Spleen (tissue), 11 donors: ENCODE measurements around the gene WDR43. TPM values are rescaled to one million over a fixed set of nuclear protein-coding genes. Genes with fewer than 3 reads are reported as not detected.

Experiments used
- DNase-seq: peaks from one replicate; pipeline ENCODE4 v3.0.0-alpha.2; 2020
- H3K27ac ChIP-seq, 8 donors: fragments of 200-600 bp; sonication (generic) in 7 of 8; 1 replicate in 4 of 8; 2 replicates in 4 of 8; pipeline versions ENCODE4 v1.5.0 to v1.8.0; 2016 to 2021; ENCODE audit warnings: inconsistent platforms in 4 of 8, mild to moderate bottlenecking in 4 of 8, moderate library complexity in 1 of 8
- H3K27me3 ChIP-seq, 7 donors: fragments of 200-600 bp; sonication (generic) in 6 of 7; replicated peaks in 1 of 7; 1 replicate in 4 of 7; 2 replicates in 3 of 7; pipeline versions ENCODE4 v1.5.0 to v1.8.0; 2016 to 2021; ENCODE audit warnings: inconsistent platforms in 3 of 7, mild to moderate bottlenecking in 1 of 7
- H3K36me3 ChIP-seq, 6 donors: fragments of 200-600 bp; sonication (generic) in 5 of 6; 1 replicate in 4 of 6; 2 replicates in 2 of 6; pipeline versions ENCODE4 v1.5.0 to v1.8.0; 2016 to 2021; ENCODE audit warnings: inconsistent platforms in 2 of 6
- H3K4me1 ChIP-seq, 6 donors: fragments of 200-600 bp; sonication (generic) in 5 of 6; 1 replicate in 3 of 6; 2 replicates in 3 of 6; pipeline versions ENCODE4 v1.5.0 to v1.8.0; 2016 to 2021; ENCODE audit warnings: inconsistent platforms in 3 of 6
- H3K4me3 ChIP-seq, 8 donors: fragments of 200-600 bp; sonication (generic) in 7 of 8; 1 replicate in 4 of 8; 2 replicates in 4 of 8; pipeline versions ENCODE4 v1.5.0 to v1.8.0; 2016 to 2021; ENCODE audit warnings: inconsistent platforms in 4 of 8, mild to moderate bottlenecking in 4 of 8, moderate library complexity in 2 of 8
- H3K9me3 ChIP-seq, 8 donors: fragments of 200-600 bp; sonication (generic) in 7 of 8; 1 replicate in 4 of 8; 2 replicates in 4 of 8; pipeline versions ENCODE4 v1.5.0 to v1.8.0; 2016 to 2021; ENCODE audit warnings: inconsistent platforms in 4 of 8
- POLR2A ChIP-seq, 3 donors: fragments of 450-650 bp; IDR thresholded peaks; one replicate each; pipeline ENCODE4 v1.5.1; 2017; ENCODE audit warnings: antibody characterized with exemption in 3 of 3, mild to moderate bottlenecking in 1 of 3
- POLR2AphosphoS5 ChIP-seq, 3 donors: sonication (generic); formaldehyde crosslinking; IDR thresholded peaks; one replicate each; pipeline ENCODE4 v1.5.1; 2017; ENCODE audit warnings: antibody characterized with exemption in 3 of 3
- WGBS, 5 donors: extraction: QIAGEN DNeasy Blood & Tissue Kit in 3 of 5; methylation state at CpG; one replicate each; pipeline versions ENCODE4 v1.1.5 to v1.1.7; 2013 to 2018; 5-methylcytosine and 5-hydroxymethylcytosine counted together
- intact Hi-C: fragments of 100-400 bp; cut with DNase I; formaldehyde crosslinking; loops from one replicate; pipeline ENCODE4 v1.15.0; 2023; ENCODE audit warnings: low total_unique reads
- polyA plus RNA-seq, 3 donors: library from polyadenylated mRNA; stranded (reverse); fragments of 200-250 nt; gene quantifications; one replicate each; pipeline ENCODE4 v1.2.1, GENCODE V29; 2013
- total RNA-seq, 7 donors: library from RNA; depleted of rRNA in 3 of 7; stranded (reverse); fragments of >200 nt in 3 of 7; fragmentation: NEBNext Ultra II Directional in 4 of 7; extraction: Animal tissue kit (Norgen Biotek cat#: 25700) in 4 of 7; gene quantifications; one replicate each; pipeline versions ENCODE4 v1.1.0 to v1.2.1, GENCODE V29; 2016 to 2021
- TF ChIP-seq, protein P1 (sequence below), 11 experiments: fragments of 200-600 bp in 7 of 11; fragments of 450-650 bp in 4 of 11; sonication (generic) in 4 of 11; IDR thresholded peaks in 8 of 11; conservative IDR thresholded peaks in 3 of 11; 1 replicate in 7 of 11; 2 replicates in 4 of 11; pipeline versions ENCODE4 v1.4.0 to v1.8.0; 2016 to 2021; ENCODE audit warnings: antibody characterized with exemption in 11 of 11, inconsistent platforms in 4 of 11, mild to moderate bottlenecking in 1 of 11
- donor health status: healthy with polysubstance abuse.
- donor health status: DM: no; HTN: no; CAD: no; lungs with moderate emphysema.
- donor health status: DM: no; HTN: no; CAD: no.
- donor health status: Bipolar disorder and iron deficiency.
- donor health status: healthy.
- donor health status: DM: no; HTN: no; CAD: no.
- donor health status: DM: yes; HTN: yes; CAD: no.

Gene WDR43
- total and polyA plus RNA-seq, 10 donors: 10.8 to 49.8 (median 36.5) TPM

DNA sequence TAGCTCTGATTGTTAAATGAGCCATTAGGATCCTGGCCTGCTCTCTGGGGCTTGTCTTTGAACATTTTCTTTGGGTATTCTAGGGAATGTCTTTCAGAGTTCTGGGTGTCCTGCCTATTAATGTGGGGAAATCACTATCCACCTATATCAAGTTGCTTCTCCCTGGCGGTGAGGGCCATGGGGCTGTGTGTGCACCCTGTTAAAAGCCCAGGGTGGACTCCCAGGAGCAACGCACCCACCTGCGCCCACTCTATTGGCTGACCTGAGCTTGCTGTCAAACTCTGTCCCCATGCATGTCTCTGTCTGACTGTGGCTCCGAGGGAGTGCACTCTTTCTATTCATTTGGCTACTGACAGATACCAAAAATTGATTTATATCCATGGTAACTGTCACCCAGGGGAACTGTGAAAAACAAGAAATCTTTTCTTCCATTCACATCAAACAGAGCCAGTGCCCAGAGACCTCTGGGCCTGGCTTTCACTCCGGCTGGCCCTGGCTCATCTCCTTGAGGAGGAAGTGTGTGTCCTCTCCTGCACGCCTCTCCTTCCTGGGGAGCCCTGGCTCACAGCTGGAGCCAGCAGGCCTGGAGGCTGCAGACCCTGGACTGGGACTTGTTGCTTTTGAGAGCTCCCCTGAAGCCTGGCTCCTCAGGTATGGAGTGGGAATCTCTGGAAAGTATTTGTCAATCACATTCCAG, 76.1 kb downstream of the WDR43 start:
- 80 to 87% (median 81%) methylated on average over 6 of the region's 6 CpGs for WGBS, 5 donors
- TF ChIP-seq POLR2AphosphoS5 (IDR thresholded peaks at IDR 0.05) (no peak), POLR2A (IDR thresholded peaks at IDR 0.05) (no peak)
- TF ChIP-seq, protein P1, sequence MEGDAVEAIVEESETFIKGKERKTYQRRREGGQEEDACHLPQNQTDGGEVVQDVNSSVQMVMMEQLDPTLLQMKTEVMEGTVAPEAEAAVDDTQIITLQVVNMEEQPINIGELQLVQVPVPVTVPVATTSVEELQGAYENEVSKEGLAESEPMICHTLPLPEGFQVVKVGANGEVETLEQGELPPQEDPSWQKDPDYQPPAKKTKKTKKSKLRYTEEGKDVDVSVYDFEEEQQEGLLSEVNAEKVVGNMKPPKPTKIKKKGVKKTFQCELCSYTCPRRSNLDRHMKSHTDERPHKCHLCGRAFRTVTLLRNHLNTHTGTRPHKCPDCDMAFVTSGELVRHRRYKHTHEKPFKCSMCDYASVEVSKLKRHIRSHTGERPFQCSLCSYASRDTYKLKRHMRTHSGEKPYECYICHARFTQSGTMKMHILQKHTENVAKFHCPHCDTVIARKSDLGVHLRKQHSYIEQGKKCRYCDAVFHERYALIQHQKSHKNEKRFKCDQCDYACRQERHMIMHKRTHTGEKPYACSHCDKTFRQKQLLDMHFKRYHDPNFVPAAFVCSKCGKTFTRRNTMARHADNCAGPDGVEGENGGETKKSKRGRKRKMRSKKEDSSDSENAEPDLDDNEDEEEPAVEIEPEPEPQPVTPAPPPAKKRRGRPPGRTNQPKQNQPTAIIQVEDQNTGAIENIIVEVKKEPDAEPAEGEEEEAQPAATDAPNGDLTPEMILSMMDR (IDR thresholded peaks at IDR 0.05 in 8 of 11, conservative IDR thresholded peaks at IDR 0.05 in 3 of 11): no peak
- H3K27me3 ChIP-seq: no peaks in the 10 kb centered on the region
- intact Hi-C loops: no loop called here
- no peaks in the 10 kb centered on the region for H3K4me1 ChIP-seq
- no peak for DNase-seq
- H3K4me3 ChIP-seq: no peak overlapping the region
- H3K36me3 ChIP-seq: no peaks in the 10 kb centered on the region
- no peaks in the 10 kb centered on the region for H3K9me3 ChIP-seq
- H3K27ac ChIP-seq: no peak overlapping the region

DNA sequence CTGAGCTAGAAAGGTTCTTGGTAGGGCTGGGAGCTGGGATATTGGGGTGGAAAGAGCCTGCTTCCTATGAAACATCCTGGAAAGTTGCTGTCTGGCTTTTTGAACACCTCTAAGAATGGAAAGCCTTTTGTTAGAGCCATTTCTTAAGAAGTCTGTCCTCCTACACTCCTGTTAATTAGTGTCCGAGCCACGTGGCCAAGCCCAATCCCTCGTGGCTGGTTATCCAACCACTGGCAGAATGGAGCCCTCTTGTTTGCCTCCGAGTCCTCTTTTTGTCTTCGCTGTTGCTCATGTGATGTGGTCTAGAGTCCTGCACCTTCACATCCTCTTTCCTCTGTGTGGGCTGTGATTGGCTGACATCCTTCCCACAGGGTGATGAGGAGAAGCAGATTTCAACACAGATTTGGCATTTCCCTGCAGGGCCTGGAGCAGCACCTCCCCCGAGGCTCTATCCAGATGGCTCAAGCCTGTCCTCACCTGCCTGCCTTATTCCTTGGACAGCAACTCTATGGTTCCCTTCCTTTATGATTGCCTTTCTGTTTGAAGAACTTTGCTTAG, 78.4 kb downstream of the WDR43 start:
- no peak overlapping the region for H3K27ac ChIP-seq
- H3K4me1 ChIP-seq: no peaks in the 10 kb centered on the region
- TF ChIP-seq POLR2AphosphoS5 (IDR thresholded peaks at IDR 0.05): no peak
- TF ChIP-seq POLR2A (IDR thresholded peaks at IDR 0.05): no peak
- TF ChIP-seq, protein P1 (IDR thresholded peaks at IDR 0.05 in 8 of 11, conservative IDR thresholded peaks at IDR 0.05 in 3 of 11): no peak
- no peak for DNase-seq
- H3K9me3 ChIP-seq: no peaks in the 10 kb centered on the region
- H3K36me3 ChIP-seq: no peaks in the 10 kb centered on the region
- intact Hi-C loops: no loop called here
- H3K4me3 ChIP-seq: no peak overlapping the region
- 65 to 71% (median 69%) methylated on average over 6 of the region's 6 CpGs for WGBS, 5 donors
- H3K27me3 ChIP-seq: no peaks in the 10 kb centered on the region

DNA sequence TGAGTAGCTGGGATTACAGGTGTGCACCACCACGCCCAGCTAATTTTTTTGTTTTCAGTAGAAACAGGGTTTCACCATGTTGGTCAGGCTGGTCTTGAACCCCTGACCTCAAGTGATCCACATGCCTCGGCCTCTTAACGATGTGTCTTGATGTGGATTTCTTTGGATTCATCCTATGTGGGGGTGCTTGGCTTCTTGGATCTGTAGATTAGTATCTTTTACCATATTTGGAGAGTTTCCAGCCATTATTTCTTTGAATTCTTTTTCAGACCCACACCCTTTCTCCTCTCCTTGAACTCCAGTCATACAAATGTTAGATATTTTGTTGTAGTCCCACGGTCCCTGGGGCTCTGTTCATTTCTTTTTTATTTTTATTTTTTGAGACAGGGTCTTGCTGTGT, 79.8 kb downstream of the WDR43 start:
- no peak for DNase-seq
- Histone ChIP-seq H3K4me3 (no peak overlapping the region), H3K9me3 (no peaks in the 10 kb centered on the region), H3K27me3 (no peaks in the 10 kb centered on the region), H3K27ac (no peak overlapping the region), H3K36me3 (no peaks in the 10 kb centered on the region), H3K4me1 (no peaks in the 10 kb centered on the region)
- TF ChIP-seq POLR2AphosphoS5 (IDR thresholded peaks at IDR 0.05): no peak
- TF ChIP-seq, protein P1 (IDR thresholded peaks at IDR 0.05 in 8 of 11, conservative IDR thresholded peaks at IDR 0.05 in 3 of 11): no peak
- no peak for TF ChIP-seq POLR2A (IDR thresholded peaks at IDR 0.05)
- intact Hi-C loops: no loop called here
- 89 to 96% (median 94%) methylated on average over 4 of the region's 4 CpGs for WGBS, 5 donors

DNA sequence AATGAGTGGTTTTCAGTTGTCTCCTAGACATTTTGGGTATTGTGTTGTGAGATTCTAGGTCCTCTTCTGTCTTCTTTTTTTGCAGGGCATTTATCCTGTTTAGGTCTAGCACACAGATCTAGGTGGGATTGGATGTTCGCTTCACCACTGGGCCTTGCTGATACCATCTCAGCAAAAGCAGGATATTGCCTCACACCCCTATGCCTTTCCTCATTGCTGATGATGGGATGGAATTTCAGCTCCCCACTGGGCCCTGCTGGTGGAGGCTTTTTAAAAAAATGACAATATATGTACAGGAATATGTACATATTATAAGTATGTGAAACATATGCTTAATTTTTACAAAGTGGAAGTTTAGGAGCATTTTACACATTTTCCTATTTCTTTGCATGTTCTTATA, 81.2 kb downstream of the WDR43 start:
- TF ChIP-seq POLR2AphosphoS5 (IDR thresholded peaks at IDR 0.05) (no peak), POLR2A (IDR thresholded peaks at IDR 0.05) (no peak)
- TF ChIP-seq, protein P1 (IDR thresholded peaks at IDR 0.05 in 8 of 11, conservative IDR thresholded peaks at IDR 0.05 in 3 of 11): no peak
- Histone ChIP-seq H3K4me1 (no peaks in the 10 kb centered on the region), H3K36me3 (no peaks in the 10 kb centered on the region), H3K9me3 (no peaks in the 10 kb centered on the region), H3K4me3 (no peak overlapping the region), H3K27ac (no peak overlapping the region), H3K27me3 (no peaks in the 10 kb centered on the region)
- WGBS, 5 donors: 38 to 86% (median 63%) methylated on average over 1 of the region's 1 CpG
- intact Hi-C loops: no loop called here
- DNase-seq: no peak
